ENCODE measurements around the gene CGNL1. TPM values are rescaled to one million over a fixed set of nuclear protein-coding genes. Genes with fewer than 3 reads are reported as not detected.

CGNL1 gene
- total and polyA plus RNA-seq, 10 of the 15 experiments (the other 5 are each of a cell fraction or from before 2014, with no cell fraction given): under 0.01 to 0.27 (median 0.04) TPM; not detected in 3

GRCh38 chr15:57403566-57404325 lies 27.4 kb downstream of the CGNL1 start (continued):
- TF ChIP-seq PKNOX1 (IDR thresholded peaks at IDR 0.05): no peak
- TF ChIP-seq IRF5 (IDR thresholded peaks at IDR 0.05; ENCODE audit: borderline replicate concordance): no peak
- no peak for TF ChIP-seq NBN (IDR thresholded peaks at IDR 0.05)
- no peak for TF ChIP-seq EED (IDR thresholded peaks at IDR 0.05; ENCODE audit: low read depth)
- no peak for TF ChIP-seq MEF2A (IDR thresholded peaks at IDR 0.05; ENCODE audit: insufficient read depth, low read depth, low read length)
- no peak for TF ChIP-seq MYB (IDR thresholded peaks at IDR 0.05; ENCODE audit: borderline replicate concordance, low read depth, low read length)
- TF ChIP-seq RFX5 (IDR thresholded peaks at IDR 0.05; ENCODE audit: low read depth, low read length): no peak
- no peak for TF ChIP-seq JUND (IDR thresholded peaks at IDR 0.05; ENCODE audit: low read depth, low read length)
- TF ChIP-seq ZSCAN29 (IDR thresholded peaks at IDR 0.05): no peak
- no peak for TF ChIP-seq NFIC (IDR thresholded peaks at IDR 0.05; ENCODE audit: low read depth, low read length)

GRCh38 chr15:57405133-57405532 lies 28.8 kb downstream of the CGNL1 start:
- FAIRE-seq (no peak), DNase-seq (ENCODE audit: low read depth, low spot score) (no peak), ATAC-seq (no peak)
- ChIA-PET CTCF (no interaction called here), RAD21 (ENCODE audit: unreplicated experiment) (no interaction called here), SMC1A (ENCODE audit: uncharacterized antibody, unreplicated experiment) (no interaction called here), POLR2A (no interaction called here)
- no peaks in the 10 kb centered on the region for H3K79me2 ChIP-seq (ENCODE audit: control insufficient read depth, insufficient read depth, low read length)
- WGBS (ENCODE audit: insufficient coverage, insufficient replicate concordance, low lambda C conversion rate, missing lambda C conversion rate): 15% methylated on average over 5 of the region's 5 CpGs
- intact Hi-C loops (cut with micrococcal nuclease; ENCODE audit: unreplicated experiment) (no loop called here), in situ Hi-C loops (cut with MboI) (no loop called here)
- no peak overlapping the region for H3K4me2 ChIP-seq (ENCODE audit: control insufficient read depth, insufficient read depth)
- H3K36me3 ChIP-seq (ENCODE audit: control insufficient read depth in 2 of 2, insufficient read depth in 2 of 2, low read length in 1 of 2): no peaks in the 10 kb centered on the region
- H3K9ac ChIP-seq (ENCODE audit: control insufficient read depth, insufficient read depth, low read length): no peak overlapping the region
- H2AFZ ChIP-seq (ENCODE audit: control insufficient read depth, low read depth, low read length): no peak overlapping the region
- H3K9me3 ChIP-seq (replicated peaks; ENCODE audit: control insufficient read depth, insufficient read depth, low read length): no peaks in the 10 kb centered on the region
- peaks cover 3% of the 10 kb centered on the region in 2 experiments; a peak in 3 of 4 replicates for H3K27me3 ChIP-seq (replicated peaks in 1 of 2; ENCODE audit: control insufficient read depth in 2 of 2, insufficient read depth in 2 of 2, low read length in 1 of 2)
- H3K27ac ChIP-seq (ENCODE audit: control insufficient read depth, insufficient read depth): no peak overlapping the region
- H3K4me3 ChIP-seq: no peak overlapping the region
- TF ChIP-seq FOXM1 (IDR thresholded peaks at IDR 0.05; ENCODE audit: low read depth, low read length) (no peak), CHD1 (IDR thresholded peaks at IDR 0.05; ENCODE audit: low read depth, low read length) (no peak), NR2F1 (conservative IDR thresholded peaks at IDR 0.05) (no peak), RAD21 (IDR thresholded peaks at IDR 0.05; ENCODE audit: insufficient read depth, low read depth, low read length) (no peak), CBFB (IDR thresholded peaks at IDR 0.05; ENCODE audit: low read depth) (no peak), IRF5 (IDR thresholded peaks at IDR 0.05; ENCODE audit: borderline replicate concordance) (no peak), HDGF (IDR thresholded peaks at IDR 0.05) (no peak), ZNF622 (IDR thresholded peaks at IDR 0.05) (no peak)
- no peaks in the 10 kb centered on the region for H4K20me1 ChIP-seq (ENCODE audit: control insufficient read depth, insufficient read depth)
- no TSS peak for BruUV-seq (replicated peaks)
- no peaks in the 10 kb centered on the region for H3K4me1 ChIP-seq (ENCODE audit: control insufficient read depth, insufficient read depth, low read length)

Data from GM12878 (cell line).